HepG2 (cell line): ENCODE results near the gene USP35. TPM values are rescaled to one million over a fixed set of nuclear protein-coding genes. Genes with fewer than 3 reads are reported as not detected.

Experiments used
- CREB1 ChIP-seq, 2 experiments: fragments of 450-650 bp in 1 of 2; IDR thresholded peaks; 2 replicates each; pipeline ENCODE4 v1.6.1; 2016 to 2017; ENCODE audit warnings: control low read depth in 1 of 2, mild to moderate bottlenecking in 1 of 2, missing compliant biosample characterization in 1 of 2, missing genetic modification characterization in 1 of 2
- JUND ChIP-seq: sonication (generic); formaldehyde crosslinking; IDR thresholded peaks from 2 replicates; pipeline ENCODE4 v1.8.0; 2022; ENCODE audit warnings: mild to moderate bottlenecking, missing genetic modification reagents
- ZNF496 ChIP-seq: sonication (generic); formaldehyde crosslinking; IDR thresholded peaks from 2 replicates; pipeline ENCODE4 v1.8.1; 2023; ENCODE audit warnings: mild to moderate bottlenecking, moderate library complexity, missing genetic modification reagents; ENCODE audit not compliant: insufficient replicate concordance
- ZNF572 ChIP-seq: sonication (generic); formaldehyde crosslinking; IDR thresholded peaks from 2 replicates; pipeline ENCODE4 v1.5.1; 2020; ENCODE audit warnings: mild to moderate bottlenecking, missing genetic modification reagents
- ZNF703 ChIP-seq: sonication (generic); formaldehyde crosslinking; IDR thresholded peaks from 2 replicates; pipeline ENCODE4 v1.5.1; 2020; ENCODE audit warnings: missing genetic modification reagents, mild to moderate bottlenecking, moderate library complexity, borderline replicate concordance
- polyA plus RNA-seq, 8 experiments: library from polyadenylated mRNA; depleted of rRNA in 3 of 8; stranded (reverse) in 7 of 8; unstranded in 1 of 8; fragments of >200 nt; fragmentation: Illumina TruSeq in 4 of 8; extraction: Trizol in 4 of 8; gene quantifications; 2 replicates each; pipeline versions ENCODE4 v1.2.1 to v1.2.3, GENCODE V29; 2011 to 2016; ENCODE audit warnings: low read depth in 4 of 8, missing spikeins in 1 of 8, mixed read lengths in 1 of 8; ENCODE audit not compliant: insufficient read depth in 1 of 8
- total RNA-seq, 5 experiments: library from RNA; depleted of rRNA; stranded (reverse); fragments of >200 nt; fragmentation: Illumina TruSeq; extraction: Trizol; gene quantifications; 2 replicates each; pipeline ENCODE4 v1.2.3, GENCODE V29; 2016; ENCODE audit warnings: low read depth in 1 of 5
- TF ChIP-seq, protein P1 (sequence below): sonication (generic); formaldehyde crosslinking; IDR thresholded peaks from 2 replicates; pipeline ENCODE4 v1.5.1; 2020; ENCODE audit warnings: mild to moderate bottlenecking, missing genetic modification reagents, moderate library complexity

Gene USP35
- total and polyA plus RNA-seq, 2 of the 13 experiments (the other 11 are each of a cell fraction or from before 2014, with no cell fraction given): 4.6 to 7.7 TPM

DNA sequence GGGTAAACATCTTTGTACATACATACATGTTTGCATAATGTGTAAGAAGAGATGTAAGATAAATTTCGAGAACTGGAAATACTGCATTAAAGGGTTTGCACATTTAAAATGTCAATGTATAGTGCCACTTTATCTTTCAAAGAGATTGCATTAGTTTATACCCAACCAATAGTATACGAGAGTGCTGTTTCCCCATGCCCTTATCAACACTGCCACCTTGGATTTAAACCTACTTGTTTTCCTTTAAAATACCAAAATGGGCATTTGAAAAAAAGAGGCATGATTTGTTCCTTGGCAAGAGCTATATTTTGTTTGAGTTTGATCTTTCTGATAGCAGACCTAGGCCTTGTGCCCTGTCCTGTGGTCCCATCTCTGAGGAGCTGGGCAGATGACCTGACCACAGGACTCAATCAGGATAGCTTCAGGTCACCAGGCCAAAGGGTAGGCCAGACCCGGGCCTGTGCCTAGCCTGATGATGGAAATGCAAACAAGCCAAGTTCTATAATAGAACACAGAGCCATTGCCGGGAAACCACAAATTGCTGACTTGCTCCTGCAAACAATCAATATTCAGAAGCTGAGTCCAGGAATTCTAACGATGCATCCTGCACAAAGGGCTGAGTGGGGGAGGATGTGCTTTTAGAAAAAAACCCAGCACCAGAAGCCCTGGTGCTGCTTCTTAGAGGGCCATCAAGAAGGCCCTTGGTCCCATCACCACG is 32.4 kb upstream of the USP35 start (continued):
- TF ChIP-seq, protein P1, sequence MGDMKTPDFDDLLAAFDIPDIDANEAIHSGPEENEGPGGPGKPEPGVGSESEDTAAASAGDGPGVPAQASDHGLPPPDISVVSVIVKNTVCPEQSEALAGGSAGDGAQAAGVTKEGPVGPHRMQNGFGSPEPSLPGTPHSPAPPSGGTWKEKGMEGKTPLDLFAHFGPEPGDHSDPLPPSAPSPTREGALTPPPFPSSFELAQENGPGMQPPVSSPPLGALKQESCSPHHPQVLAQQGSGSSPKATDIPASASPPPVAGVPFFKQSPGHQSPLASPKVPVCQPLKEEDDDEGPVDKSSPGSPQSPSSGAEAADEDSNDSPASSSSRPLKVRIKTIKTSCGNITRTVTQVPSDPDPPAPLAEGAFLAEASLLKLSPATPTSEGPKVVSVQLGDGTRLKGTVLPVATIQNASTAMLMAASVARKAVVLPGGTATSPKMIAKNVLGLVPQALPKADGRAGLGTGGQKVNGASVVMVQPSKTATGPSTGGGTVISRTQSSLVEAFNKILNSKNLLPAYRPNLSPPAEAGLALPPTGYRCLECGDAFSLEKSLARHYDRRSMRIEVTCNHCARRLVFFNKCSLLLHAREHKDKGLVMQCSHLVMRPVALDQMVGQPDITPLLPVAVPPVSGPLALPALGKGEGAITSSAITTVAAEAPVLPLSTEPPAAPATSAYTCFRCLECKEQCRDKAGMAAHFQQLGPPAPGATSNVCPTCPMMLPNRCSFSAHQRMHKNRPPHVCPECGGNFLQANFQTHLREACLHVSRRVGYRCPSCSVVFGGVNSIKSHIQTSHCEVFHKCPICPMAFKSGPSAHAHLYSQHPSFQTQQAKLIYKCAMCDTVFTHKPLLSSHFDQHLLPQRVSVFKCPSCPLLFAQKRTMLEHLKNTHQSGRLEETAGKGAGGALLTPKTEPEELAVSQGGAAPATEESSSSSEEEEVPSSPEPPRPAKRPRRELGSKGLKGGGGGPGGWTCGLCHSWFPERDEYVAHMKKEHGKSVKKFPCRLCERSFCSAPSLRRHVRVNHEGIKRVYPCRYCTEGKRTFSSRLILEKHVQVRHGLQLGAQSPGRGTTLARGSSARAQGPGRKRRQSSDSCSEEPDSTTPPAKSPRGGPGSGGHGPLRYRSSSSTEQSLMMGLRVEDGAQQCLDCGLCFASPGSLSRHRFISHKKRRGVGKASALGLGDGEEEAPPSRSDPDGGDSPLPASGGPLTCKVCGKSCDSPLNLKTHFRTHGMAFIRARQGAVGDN: peak; percentile 62; the same call in 1 of the 2 replicates
- no peak for TF ChIP-seq JUND (CRISPR knock-in tag)
- TF ChIP-seq CREB1 (IDR thresholded peaks at IDR 0.05): no peak
- TF ChIP-seq CREB1 (CRISPR knock-in tag; IDR thresholded peaks at IDR 0.05): peak; percentile 77
- TF ChIP-seq ZNF496 (CRISPR knock-in tag): no peak
- TF ChIP-seq ZNF572 (CRISPR knock-in tag): no peak
- 0 out of 2 replicates have a peak, but pooled peaks have one; percentile 20 for TF ChIP-seq ZNF703 (CRISPR knock-in tag)
